ENCODE data around the gene GRAP2.

- TF ChIP-seq CTCF (IDR thresholded peaks at IDR 0.05) = no peak
- TF ChIP-seq POLR2A (IDR thresholded peaks at IDR 0.05) = no peak
These were observed 48.1 kb upstream of the GRAP2 start for GRCh38 chr22:39852799-39853198.
